ENCODE measurements around the gene RGS3.

Gene RGS3

GRCh38 chr9:113528811-113529210 lies 65.3 kb downstream of the RGS3 start:
- DNase-seq (ENCODE audit: low read depth in 2 of 3, low spot score in 2 of 3): no peak

DNA sequence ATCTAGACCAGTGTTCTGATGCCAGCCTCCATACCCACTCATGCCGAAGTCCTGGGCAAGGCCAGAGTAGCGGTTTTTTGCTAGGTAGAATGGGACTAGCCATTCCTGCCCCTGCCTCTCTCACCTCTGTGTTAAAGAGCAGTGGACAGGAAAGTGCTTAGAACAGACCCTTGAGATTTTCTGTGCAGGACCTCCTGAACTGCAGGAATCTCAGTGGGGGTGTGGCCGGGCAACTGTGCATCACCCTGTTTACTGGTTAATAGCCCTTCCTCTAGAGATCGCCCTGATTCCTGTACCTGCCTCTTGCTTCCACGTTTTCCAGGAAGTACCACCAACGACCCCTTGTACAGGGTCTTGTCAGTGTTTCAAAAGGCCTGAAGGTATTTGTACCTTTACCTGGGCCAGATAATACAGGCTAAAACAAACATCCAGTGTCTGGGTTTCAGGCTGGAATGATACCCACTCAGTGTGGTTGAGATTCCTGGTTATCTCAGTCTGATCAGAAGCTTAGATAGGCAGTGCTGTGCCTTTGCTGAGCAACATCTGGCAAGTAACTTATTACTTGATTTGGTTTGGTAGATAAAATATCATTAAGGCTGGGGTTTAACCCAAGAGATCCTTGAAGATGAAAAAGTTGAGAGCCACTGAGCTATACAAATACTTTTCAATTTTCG lies 65.9 kb downstream of the RGS3 start:
- no peak for DNase-seq (ENCODE audit: low read depth in 2 of 3, low spot score in 2 of 3)

GRCh38 chr9:113530022-113530635 lies 66.6 kb downstream of the RGS3 start:
- no peak for DNase-seq (ENCODE audit: low read depth in 2 of 3, low spot score in 2 of 3)

GRCh38 chr9:113530942-113531341 lies 67.4 kb downstream of the RGS3 start:
- no peak for DNase-seq (ENCODE audit: low read depth in 2 of 3, low spot score in 2 of 3)

DNA sequence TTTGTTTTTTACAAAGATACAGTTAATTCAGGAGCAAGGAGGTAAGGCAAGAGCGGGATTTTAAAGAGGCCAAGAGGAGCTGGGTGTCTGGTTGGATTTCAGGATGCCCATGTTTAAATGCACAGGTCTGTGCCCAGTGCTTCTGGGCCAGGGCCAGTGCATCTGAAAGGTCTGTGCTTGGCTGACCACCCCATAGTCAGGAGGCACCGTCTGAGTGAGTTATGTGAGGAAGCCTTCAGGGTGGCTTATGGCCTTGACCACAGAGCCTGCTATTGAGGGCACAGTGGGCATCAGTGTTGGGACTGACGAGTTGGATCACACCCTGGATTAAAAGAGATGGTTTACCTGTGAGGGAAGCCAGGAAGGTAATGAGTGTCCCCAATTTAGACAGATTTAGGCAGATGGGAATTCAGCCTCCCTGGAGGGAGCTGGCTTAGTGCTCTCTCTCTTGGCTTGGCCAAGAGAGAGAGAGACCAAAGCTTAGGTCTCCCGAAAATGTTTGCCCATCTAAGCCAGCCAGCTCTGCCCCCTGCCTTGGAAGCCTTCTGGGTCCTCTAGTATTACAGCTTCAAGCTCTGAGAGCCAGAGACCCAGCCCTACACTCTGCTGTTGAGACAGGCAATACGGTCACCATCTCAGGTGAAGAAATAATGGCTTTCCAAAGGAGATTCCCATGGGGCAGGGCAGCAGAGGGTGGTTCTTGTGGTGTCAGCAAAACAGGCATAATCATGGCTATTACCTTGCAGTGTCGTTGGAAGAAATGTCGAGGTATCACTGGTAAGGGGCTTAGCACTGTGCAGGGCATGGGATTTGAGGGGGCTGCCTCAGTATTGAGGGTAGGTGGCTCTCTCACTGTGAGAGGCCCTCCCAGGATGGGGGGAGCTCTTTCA lies 68.6 kb downstream of the RGS3 start:
- DNase-seq (ENCODE audit: low read depth in 2 of 3, low spot score in 2 of 3): no peak

DNA sequence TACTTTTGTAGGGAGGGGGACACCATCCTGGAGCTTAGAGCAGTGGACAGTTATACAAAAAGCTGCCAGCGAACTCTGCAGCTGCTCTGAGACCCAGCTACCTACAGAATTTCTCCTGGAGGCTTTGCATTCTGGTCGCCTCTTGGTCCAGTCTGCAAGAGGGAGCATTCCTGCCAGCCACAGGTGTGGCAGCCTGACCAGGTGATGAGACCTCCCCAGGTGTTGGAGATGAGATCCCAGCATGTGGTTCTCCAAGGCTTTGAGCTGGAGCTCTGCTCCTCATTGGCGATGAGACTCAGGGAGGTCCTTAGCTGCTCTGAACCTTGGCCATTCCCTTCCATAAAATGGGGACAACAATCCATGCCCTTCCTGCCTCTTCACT lies 69.3 kb downstream of the RGS3 start:
- DNase-seq (ENCODE audit: low read depth in 2 of 3, low spot score in 2 of 3): no peak

DNA sequence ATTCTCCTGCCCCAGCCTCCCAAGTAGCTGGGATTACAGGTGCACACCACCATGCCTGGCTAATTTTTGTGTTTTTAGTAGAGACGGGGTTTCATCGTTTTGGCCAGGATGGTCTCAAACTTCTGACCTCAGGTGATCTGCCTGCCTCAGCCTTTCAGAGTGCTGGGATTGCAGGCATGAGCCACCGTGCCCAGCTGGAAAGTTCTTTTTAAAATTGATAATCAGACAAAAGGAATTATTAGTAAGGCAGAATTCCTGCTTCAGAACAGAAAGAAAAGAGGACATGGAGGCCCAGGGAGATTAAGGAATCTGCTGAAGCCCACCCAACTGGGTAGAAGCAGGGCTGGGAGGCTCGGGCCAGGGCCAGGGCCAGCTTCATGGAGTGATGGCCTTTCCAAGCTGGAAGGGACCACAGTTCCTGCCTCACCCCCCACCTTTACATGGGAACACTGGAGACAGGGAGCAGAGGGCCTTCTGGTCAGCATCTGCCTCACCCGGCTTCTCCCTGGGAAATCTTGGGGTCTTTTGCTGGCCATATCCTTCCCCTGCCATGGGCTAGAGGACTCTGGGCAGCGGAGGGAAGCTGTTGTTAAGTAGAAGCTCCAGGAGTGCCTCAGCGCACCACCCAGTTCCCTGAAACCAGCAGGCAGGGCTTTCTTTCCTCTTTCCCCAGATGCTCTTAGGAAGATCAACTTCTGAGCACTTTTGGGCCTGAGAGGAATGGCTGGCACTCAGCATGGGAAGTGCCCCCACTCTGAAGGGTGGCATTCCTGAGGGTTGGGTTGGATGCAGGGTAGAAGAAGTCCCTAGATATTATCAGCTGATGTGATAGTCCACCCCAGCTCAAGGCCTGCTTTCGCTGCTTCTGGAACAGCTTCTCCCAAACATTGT lies 70.1 kb downstream of the RGS3 start:
- no peak for DNase-seq (ENCODE audit: low read depth in 2 of 3, low spot score in 2 of 3)

- DNase-seq (ENCODE audit: low read depth in 2 of 3, low spot score in 2 of 3): no peak
Measured at GRCh38 chr9:113535756-113536155, 72.2 kb downstream of the RGS3 start.

- no peak for DNase-seq (ENCODE audit: low read depth in 2 of 3, low spot score in 2 of 3)
Measured at GRCh38 chr9:113536166-113536482, 72.6 kb downstream of the RGS3 start.

DNA sequence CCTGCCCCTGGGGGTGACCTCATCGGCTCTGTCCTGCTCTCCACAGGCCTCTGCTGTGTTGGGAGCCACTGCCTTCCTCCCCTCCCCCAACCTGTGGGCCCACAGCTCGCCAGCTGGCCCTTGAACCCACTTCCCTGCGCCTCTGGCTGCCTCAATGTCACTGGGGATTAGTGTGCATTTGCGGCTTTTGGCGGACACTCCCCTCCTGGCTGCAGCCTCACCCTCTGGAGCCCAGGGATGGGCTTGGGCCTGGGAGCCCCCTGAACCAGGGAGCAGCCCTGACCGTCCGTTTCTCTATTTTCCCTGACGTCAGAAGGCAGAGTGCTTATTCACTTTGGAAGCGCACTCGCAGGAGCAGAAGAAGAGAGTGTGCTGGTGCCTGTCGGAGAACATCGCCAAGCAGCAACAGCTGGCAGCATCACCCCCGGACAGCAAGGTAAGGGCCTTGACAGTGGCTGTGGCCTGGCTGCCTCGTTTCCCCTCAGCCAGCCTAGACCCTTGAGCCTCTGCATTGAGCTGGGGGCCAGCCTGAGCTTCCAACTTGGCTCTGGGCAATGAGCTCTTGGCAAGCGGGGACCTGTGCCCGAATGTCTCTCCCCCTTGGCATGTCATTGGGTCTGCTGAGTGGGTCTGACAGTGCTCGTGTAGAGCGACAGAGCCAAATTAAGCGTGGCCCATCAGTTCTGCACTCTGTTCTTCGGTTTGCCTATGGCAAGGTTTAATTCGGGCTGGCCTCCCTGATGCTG lies 73.1 kb downstream of the RGS3 start:
- DNase-seq (ENCODE audit: low read depth in 2 of 3, low spot score in 2 of 3): no peak

GRCh38 chr9:113537229-113537810 lies 73.8 kb downstream of the RGS3 start:
- DNase-seq (ENCODE audit: low read depth in 2 of 3, low spot score in 2 of 3): no peak

DNA sequence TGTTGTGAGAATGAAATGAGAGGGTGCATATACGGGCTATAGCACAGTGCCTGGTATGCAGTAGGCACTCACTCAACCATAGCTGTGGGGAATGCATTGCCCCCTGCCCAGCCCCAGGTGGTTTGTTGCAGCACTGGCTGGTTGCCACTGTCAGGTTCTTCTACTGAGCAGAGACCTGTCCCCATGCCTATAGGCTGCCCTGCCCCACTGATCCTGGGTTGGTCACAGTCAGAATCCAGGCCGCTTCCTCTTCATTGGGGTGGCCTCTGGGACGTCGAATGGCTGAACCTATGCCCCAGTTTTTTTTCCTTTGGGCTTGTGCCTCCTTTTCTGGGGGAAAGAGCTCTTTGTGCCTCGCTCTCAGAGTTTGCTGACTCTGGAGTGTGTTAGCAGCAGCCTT lies 74.6 kb downstream of the RGS3 start:
- no peak for DNase-seq (ENCODE audit: low read depth in 2 of 3, low spot score in 2 of 3)

GRCh38 chr9:113538701-113539430 lies 75.3 kb downstream of the RGS3 start:
- no peak for DNase-seq (ENCODE audit: low read depth in 2 of 3, low spot score in 2 of 3)

DNA sequence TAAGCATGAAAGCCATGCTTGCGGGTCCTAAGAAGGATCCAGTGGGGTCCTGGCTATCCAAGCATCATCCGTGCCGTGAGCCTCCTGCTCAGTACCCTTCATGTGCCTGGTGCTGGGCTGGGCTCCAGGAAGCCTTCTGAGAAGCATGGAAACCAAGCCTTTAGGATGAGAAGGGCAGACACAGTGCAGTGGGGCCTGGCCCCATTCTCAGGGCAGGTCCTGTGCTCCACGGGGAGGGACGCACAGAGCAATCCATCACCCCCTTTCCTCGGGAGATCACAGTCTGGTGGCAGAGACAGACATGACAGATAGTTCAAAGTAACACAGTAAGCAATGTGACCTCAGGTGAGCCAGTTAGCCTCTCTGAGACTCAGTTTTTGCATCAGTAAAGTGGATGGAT lies 76.9 kb downstream of the RGS3 start:
- DNase-seq (ENCODE audit: low read depth in 2 of 3, low spot score in 2 of 3): no peak

DNA sequence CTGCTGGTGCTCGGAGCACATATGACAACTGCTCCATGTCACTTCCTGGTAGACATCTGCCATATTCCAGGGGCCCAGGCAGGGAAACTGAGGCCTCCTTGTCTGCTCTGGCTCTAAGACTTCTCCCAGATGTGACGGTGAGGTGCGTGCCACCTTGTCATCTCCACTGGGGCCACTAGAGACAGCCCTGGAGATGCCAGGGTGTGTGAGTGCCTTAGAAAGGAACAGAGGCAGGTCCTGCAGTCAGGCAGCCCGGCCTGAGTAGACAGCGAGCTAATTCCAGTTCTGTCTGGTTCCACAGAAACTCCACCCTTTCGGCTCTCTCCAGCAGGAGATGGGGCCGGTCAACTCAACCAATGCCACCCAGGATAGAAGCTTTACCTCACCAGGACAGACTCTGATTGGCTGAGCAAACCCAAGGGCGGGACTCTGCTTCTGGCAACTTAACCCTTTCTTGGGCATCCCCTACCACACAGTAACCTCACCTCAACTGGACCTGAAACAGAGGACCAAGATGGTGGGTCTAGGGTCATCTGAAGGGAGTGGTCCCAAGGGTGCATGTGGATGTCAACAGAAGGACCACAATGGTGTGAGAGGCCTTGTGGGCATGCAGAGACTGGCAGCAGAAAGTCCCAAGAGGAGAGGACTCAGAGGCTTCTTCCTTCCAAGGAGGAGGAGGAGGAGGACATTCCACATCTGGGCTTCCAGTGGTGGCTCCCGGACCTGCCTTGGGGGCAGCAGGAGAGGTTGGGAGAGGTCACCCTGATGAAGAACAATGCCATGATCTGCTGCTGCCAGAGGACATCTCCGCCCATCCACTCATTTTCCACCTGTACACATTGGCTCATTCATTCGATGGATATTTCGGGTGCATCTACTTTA lies 77.7 kb downstream of the RGS3 start:
- no peak for DNase-seq (ENCODE audit: low read depth in 2 of 3, low spot score in 2 of 3)

DNA sequence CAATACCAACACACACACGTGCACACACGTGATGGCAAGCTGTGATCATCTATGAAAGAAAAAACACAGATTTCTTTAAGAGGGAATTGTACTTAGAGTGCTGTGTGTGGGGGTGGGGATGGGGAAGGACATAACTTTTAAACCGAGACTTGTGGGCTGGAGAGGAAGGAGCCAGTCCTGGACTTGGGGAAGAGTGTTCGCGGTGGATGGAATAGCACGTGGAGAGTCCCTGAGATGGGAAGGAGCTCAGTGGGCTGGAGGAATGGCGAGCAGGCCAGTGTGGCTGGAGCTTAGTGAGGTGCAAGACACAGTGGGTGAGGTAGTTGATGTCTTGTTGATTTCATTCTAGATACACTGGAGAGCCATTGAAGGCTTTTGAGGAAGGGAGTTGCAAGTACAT lies 78.5 kb downstream of the RGS3 start:
- DNase-seq (ENCODE audit: low read depth in 2 of 3, low spot score in 2 of 3): no peak

GRCh38 chr9:113542741-113543140 lies 79.2 kb downstream of the RGS3 start:
- DNase-seq (ENCODE audit: low read depth in 2 of 3, low spot score in 2 of 3): no peak

GRCh38 chr9:113543296-113543981 lies 79.9 kb downstream of the RGS3 start:
- no peak for DNase-seq (ENCODE audit: low read depth in 2 of 3, low spot score in 2 of 3)
